H1 (cell line): ENCODE measurements around the gene SLC26A6. TPM values are rescaled to one million over a fixed set of nuclear protein-coding genes. Genes with fewer than 3 reads are reported as not detected.

Source experiments
- CHD7 ChIP-seq: fragments of 300-600 bp; sonication (generic); IDR thresholded peaks from 2 replicates; pipeline ENCODE4 v1.7.1; 2012; ENCODE audit warnings: low read length, moderate library complexity, mild to moderate bottlenecking, inconsistent platforms; ENCODE audit not compliant: insufficient replicate concordance
- GTF2F1 ChIP-seq: IDR thresholded peaks from 2 replicates; pipeline ENCODE4 v1.6.1; 2012; ENCODE audit warnings: low read depth, low read length, improper control_type of control experiment, borderline replicate concordance
- KDM1A ChIP-seq: fragments of 200-600, 300-600 bp; sonication (generic); IDR thresholded peaks from 2 replicates; pipeline ENCODE4 v1.7.1; 2016; ENCODE audit warnings: mild to moderate bottlenecking, low read length, borderline replicate concordance
- RBBP5 ChIP-seq: IDR thresholded peaks from 2 replicates; pipeline ENCODE4 v1.7.1; 2012; ENCODE audit warnings: low read depth, mild to moderate bottlenecking, inconsistent platforms, low read length, moderate library complexity, borderline replicate concordance
- YY1 ChIP-seq: IDR thresholded peaks from 2 replicates; pipeline ENCODE4 v1.6.1; 2011; ENCODE audit warnings: low read depth, mild to moderate bottlenecking, low read length
- polyA plus RNA-seq, 7 experiments: library from polyadenylated mRNA; depleted of rRNA in 3 of 7; stranded (reverse) in 5 of 7; unstranded in 2 of 7; fragments of >200 nt in 5 of 7; fragments of 200-250 nt in 2 of 7; gene quantifications; 1 replicate in 5 of 7; 2 replicates in 1 of 7; 4 replicates in 1 of 7; pipeline versions ENCODE4 v1.2.1 to v1.2.3, GENCODE V29; 2011 to 2013; ENCODE audit warnings: missing spikeins in 2 of 7, mixed read lengths in 2 of 7
- total RNA-seq: library from RNA; stranded (reverse); fragmentation: NEBNext Ultra II Directional; extraction: Animal tissue kit (Norgen Biotek cat#: 25700); gene quantifications from 2 replicates; pipeline ENCODE4 v1.2.1, GENCODE V29; 2021

The SLC26A6 gene
- total and polyA plus RNA-seq, 2 of the 8 experiments (the other 6 are each of a cell fraction or from before 2014, with no cell fraction given) = 50.4 to 58.0 TPM

- TF ChIP-seq CHD7 (no peak), YY1 (no peak), RBBP5 (no peak), KDM1A (no peak), GTF2F1 (no peak)
These were observed 9.7 kb downstream of the SLC26A6 start (continued) for GRCh38 chr3:48625600-48625999.
